HEK293T (cell line): ENCODE measurements around the gene FSD1L.

Experiments
- FOXM1 ChIP-seq: fragments of 450-650 bp; IDR thresholded peaks from 2 replicates; pipeline ENCODE4 v1.6.1; 2017; ENCODE audit warnings: mild to moderate bottlenecking, borderline replicate concordance
- SP1 ChIP-seq: fragments of 450-650 bp; IDR thresholded peaks from 2 replicates; pipeline ENCODE4 v1.6.1; 2017

DNA sequence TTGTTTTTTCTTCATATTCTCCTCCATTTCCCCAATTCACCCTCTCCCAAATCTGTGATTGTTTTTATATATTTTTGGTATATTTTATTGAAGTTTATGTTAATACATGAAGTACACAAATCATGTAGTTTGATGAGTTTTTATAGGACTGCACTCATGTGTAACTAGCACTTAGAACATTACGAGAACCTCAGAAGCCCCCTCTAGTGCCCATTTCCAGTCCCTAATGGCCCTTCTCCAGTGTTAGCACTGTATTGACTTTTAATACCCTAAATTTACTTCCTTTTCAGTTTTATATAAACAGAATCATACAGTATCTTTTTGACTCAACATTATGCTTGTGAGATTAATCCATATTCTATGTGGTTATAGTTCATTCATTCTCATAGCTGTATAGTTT lies 91.6 kb downstream of the FSD1L start:
- TF ChIP-seq SP1 (no peak), FOXM1 (no peak)
